GM19099 (cell line): Measurements from ENCODE around the gene SH3RF3.

Experiments used
- POLR2A ChIP-seq: IDR thresholded peaks from 3 replicates; pipeline ENCODE4 v1.6.1; 2011; ENCODE audit warnings: low read depth; ENCODE audit not compliant: insufficient read length; ENCODE audit errors: extremely low read depth

Gene SH3RF3

DNA sequence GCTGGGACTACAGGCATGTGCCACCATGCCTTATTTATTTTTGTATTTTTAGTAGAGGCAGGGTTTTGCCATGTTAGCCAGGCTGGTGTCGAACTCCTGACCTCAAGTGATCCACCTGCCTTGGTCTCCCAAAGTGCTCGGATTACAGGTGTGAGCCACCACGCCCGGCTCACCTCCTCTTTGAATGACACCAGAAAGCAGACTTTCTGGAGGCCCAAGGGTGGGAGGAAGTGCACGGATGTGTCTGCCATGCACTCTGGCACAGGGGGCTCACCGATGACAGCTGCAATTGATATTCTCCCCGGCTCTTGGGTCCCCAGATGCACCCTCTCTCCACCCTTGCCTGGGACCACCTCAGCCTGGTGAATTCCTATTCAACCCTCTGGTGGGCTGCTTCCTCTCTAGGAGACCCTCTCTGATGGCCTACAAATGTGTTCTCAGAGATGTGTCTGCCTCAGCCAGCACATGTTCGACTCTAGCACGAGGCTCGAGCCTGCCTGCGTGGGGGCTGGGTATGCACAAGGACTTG, 397.5 kb downstream of the SH3RF3 start:
- no peak for TF ChIP-seq POLR2A

DNA sequence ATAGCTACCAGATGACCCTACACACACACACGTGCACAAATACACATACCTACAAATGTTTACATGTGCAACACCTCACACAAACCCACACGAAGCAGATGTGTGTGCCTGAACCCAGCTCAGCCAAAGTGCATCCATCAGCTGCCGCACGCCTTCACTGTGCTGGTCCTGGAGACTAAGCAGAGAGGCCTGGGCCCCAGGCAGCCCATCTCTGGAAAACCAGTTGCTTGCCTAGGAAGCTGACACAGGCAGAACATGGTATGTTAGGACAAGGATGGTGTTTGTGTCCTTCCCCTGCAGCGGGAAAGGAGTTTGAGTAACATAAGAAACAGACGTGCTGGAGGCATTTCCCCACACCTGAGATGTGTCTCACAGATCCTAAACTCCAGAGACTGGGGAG, 398.1 kb downstream of the SH3RF3 start:
- TF ChIP-seq POLR2A = no peak

DNA sequence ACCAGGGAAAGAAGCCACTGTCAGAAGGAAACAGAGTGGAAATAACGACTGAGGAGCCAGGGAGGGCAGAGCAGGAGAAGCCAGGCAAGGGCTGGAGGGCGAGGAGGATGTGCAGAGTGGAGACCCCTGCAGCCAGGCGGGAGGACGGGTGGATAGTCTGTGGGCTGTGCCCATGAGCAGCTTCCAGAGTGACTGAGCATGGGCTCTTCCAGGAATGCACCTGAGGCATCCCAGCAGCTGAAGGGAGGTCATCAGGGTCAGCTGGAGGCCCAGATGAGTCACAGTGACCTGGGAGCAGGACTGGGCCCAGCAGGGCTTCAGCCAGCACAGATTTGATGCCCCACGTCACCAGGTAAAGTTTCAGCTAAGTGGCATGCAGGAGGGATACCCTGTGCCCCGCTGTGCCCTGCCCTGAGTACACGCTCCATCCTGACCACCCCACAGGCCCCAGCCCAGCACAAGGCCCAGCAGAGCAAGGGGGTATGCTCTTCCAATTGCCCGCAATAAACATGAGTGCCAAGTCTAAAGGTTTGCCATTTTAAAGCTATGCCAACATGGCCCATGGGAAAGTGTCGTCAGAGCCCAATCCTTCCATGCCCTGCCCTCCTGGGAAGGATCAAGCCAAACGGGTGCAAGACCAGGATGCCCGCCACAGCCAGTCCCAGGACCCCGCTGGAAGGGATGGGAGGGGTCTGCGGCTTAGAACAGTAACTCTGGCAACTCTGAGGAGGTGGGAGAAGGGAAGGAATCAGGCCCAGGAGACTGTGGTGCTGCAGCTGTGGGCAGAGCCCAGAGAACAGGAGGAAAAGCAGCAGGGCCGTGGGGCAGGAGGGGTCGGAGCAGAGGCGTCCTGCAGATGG, 399.1 kb downstream of the SH3RF3 start:
- no peak for TF ChIP-seq POLR2A

DNA sequence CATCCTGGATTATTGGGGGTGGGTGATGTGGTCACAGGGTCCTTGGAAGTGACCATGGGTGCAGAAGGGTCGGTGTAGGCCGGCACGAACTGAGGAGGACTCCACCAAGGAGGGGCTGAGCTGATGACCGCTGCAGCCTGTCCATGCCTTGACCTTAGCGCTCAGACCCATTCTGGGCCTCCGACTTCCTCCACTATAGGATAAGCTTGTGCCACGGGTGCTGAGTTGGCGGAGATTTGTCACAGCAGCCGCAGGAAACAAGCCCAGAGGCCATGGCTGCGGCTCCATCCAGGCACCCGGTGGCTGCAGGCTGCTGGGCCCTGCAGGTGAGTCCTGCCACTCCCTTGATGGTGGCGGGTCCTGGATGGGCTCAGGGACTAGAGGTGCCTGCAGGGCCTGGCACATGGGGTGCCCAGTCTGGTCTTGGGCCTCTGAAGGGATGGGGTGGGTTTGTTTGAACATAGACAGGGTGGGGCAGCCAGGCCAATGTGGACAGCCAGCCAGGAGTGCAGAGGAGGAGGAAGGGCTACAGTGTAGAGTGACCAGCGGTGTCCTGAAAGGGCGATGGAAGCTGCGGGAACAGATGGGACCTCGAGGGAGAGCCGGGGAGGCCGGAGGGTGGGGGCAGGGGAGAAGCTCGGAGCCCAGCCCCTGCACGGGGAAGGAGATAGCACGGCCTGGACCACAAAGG, 400.0 kb downstream of the SH3RF3 start:
- no peak for TF ChIP-seq POLR2A

DNA sequence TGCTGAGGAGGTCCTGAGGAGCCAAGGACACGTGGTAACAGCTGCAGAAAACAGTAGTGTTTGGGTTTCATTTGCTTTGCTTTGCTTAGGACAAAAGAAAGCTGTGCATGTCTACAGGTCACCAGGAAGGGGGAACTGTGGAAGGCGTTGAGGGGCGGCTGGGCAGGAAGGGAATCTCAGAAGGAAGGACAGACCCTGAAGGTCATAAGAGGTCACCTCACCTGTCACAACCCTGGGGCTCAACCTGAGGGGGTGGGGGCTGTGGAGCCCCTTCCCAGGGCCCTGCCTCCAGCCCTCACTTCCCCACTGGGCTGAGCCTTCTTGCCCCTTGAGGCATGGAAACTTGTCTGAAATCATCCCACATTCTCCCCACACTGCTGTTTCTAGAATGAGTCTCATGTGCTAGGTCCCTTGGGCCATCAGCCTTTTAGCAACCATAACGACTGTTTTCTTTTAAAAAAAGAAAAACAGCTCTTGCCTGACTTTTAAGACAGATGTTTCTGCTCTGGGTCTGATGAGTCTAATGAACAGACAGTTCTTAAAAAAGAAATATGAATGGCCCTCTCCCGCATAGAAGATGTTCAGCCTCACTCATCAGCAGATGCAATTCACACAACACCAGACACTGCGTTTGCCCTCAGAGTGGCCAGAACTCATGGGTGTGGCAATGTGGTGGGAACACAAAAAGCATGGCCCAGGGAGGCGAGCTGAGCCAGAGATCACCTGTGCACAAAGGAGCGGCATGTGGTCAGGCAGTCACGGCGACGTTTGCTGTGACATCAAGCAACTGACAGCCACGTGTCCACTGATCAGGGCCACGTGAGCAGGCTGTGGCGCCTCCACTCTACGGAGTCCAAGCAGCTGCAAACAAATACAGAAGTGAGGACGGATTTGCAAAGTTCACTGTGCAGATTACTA, 400.8 kb downstream of the SH3RF3 start:
- TF ChIP-seq POLR2A = no peak

DNA sequence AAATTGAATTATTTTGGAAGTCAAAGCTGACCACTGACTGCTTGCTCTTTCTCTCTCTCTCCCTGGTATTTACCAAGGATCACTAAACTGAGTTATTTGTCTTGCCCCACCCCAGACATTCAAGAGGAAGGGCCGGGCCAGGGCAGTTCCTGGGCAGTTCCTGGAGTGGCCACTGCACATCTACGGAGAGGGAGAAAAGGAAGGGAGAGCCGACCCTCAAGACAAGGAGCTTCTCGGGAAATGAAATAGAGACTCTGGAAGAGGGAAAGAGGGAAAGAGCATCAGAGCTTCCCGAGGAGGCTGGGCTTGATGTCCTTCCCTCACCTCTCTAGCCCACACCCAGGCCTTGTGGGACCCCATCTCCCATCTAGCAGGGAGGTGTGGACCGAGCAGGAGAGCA, 401.7 kb downstream of the SH3RF3 start:
- no peak for TF ChIP-seq POLR2A

DNA sequence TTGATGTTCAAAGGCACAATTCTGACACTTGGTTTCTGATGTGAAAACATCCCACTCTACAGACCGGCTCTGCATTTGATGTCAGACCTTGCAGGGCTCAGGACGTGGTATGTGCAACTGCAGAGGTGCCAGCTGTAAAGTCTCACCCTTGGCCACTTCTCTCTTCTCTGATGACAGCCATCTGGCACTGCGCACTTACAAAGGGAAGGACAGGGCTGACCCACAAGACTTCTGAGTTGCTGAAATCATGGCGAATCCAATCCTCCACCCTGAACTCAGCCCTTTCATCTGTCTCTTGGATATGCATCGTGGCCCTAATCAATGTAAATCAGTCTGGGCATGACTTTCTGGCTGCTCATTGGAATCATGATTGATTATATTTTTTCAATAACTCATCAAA, 402.2 kb downstream of the SH3RF3 start:
- no peak for TF ChIP-seq POLR2A

DNA sequence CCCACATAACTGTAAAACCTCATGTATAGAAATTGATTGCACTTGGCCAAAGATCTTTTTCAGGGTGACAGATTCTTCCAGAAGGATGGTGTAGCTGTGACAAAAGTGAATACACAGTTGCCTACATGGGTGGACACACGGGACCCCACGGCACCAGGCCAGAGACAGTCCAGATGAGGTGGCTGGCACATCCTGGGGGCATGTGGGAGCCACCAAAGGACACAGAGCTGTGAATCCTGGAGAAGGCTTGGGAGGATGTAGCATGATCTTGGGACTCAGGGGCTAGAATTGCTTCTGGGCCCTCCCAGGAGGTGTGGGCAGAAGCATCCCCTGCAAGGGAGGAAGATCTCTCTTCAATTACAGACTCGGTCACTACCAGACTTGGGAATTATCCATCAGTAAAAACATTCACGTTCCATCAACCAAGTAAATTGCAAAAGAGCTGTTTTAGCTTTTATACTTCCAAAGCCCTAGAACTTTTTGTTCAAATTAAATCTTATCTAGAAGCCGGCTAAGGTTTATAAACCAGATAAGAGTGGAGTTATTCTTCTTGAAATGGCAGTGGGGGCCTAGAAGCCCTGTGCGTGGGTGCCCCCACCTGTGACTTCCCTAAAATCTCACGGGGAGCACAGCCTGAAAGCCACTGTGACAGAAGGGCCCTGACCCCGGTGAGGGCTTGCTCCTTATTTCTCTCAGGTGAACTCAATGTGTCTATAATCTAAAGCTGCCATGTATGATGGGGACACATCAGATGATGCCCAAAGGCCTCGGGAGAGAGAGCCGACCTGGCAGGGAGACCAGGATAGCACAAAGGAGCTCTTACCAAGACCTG, 403.1 kb downstream of the SH3RF3 start:
- TF ChIP-seq POLR2A = no peak

DNA sequence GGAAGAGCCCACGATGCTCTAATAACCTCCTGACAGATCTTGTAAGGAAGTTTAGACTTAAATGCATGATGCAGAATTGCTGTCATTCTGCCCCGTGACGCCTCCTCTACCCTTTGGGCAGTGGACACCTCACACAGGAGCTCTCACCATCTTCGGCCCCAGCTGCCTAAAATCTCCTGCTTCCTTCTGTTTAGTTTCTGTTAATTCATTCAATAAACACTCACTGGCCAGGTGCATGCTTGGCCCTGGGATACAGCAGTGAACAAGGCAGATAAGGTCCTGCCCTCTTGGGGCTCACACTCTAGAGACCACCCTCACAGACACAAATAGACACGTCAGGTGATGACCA, 403.7 kb downstream of the SH3RF3 start:
- TF ChIP-seq POLR2A = no peak

DNA sequence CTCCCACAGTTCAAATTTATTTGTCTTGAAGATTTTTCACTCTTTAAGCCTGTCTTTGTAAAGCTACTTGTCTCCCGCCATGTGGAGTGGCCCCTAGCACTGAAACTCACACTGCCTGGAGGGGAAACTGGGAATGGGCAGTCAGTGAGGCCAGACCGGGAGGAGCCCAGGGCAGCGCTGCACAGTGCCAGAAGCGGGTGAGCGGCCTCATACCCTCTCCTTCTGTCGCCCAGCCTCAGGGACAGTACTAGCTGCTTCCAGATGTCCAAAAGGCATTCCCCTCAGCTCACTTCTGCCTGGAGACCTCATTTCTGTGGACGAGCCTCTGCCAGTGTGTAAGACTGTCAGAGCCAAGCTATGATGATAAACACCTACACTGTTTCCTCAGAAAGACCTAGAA, 404.8 kb downstream of the SH3RF3 start:
- no peak for TF ChIP-seq POLR2A

DNA sequence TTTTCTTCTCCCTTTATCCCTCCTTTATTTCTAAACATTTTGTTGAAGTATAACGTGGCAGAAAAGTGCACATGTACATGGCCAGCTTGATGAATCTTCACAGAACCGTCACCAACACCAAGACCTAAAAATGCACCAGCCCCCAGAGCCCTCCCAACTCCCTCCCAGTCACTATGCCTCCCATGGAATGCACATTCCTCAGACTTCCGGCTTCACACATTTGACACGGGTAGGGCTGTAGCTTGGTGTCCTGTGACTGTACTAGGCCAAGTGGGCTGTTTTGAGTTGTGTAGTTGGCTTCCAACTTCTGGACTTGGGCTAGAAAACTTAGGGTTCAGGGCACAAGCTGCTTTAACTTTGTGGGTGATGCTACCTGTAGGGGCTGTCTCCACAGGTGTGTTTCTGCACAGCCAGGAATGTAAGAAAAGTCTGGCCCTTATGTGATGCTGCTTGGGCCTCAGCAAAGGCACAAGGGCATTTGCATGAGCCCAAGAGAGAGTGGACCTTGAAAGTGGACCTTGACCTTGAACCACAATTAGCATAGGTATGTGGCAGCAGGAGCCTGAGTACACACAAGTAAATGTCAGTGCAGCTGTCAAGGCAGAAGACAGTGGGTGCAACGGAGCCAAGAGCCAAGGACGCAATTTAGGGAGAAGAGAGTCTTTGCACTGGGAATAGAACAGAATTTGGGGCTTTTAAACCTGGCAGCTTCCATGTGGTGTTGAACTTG, 406.4 kb downstream of the SH3RF3 start:
- no peak for TF ChIP-seq POLR2A

DNA sequence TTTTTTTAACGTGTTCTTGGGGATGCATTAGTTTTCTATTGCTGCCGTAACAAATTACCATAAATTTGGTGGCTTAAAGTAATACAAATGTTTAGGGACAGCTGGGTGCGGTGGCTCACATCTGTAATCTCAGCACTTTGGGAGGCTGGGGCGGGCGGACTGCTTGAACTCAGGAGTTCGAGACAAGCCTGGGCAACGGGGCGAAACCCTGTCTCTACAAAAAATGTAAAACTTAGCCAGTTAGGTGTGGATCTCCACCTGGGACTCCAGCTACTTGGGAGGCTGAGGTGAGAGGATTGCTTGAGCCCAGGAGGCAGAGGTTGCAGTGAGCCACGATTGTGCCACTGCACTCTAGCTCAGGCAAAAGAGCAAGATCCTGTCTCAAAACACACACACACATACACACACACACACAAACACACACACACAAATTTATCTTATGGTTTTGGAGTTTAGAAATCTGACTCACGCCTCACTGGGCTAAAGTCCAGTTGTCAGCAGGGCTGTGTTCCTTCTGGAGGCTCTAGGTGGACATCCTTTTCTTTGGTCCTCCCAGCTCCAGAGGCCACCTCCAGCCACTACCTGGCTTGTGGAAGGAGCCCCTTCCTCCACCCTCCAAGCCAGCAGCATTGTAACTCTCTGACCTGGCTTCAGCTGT, 408.7 kb downstream of the SH3RF3 start:
- TF ChIP-seq POLR2A = no peak

DNA sequence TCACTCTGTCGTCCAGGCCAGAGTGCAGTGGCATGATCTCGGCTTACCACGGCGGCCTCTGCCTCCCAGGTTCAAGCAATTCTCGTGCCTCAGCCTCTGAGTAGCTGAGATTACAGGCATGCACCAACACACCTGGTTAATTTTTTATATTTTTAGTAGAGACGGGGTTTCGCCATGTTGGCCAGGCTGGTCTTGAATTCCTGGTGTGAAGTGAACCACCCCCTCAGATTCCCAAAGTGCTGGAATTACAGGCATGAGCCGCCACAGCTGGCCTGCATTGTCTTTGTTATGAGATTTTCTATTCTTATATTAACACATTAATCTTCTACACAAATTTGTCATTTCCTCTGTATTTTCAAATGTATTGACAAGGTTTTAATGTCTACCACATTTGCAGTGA, 409.5 kb downstream of the SH3RF3 start:
- TF ChIP-seq POLR2A = no peak
